GM18505 (cell line): ENCODE measurements around the gene ARSA.
"Not testable (repeated sequence)": the region's sequence is repeated elsewhere in the genome, so short reads cannot be mapped to it uniquely, and the experiment has no call there.

Experiments used
- ATAC-seq: cut with Tn5 transposase; IDR thresholded peaks from one replicate; pipeline ENCODE4 v1.9.1; 2021; ENCODE audit not compliant: unreplicated experiment
- POLR2A ChIP-seq: IDR thresholded peaks from 4 replicates; pipeline ENCODE4 v1.6.1; 2011; ENCODE audit warnings: borderline replicate concordance; ENCODE audit not compliant: insufficient read depth, insufficient read length; ENCODE audit errors: extremely low read depth

Gene ARSA

GRCh38 chr22:50670914-50671538 is 43.1 kb upstream of the ARSA start:
- no peak for ATAC-seq
- no peak for TF ChIP-seq POLR2A

DNA sequence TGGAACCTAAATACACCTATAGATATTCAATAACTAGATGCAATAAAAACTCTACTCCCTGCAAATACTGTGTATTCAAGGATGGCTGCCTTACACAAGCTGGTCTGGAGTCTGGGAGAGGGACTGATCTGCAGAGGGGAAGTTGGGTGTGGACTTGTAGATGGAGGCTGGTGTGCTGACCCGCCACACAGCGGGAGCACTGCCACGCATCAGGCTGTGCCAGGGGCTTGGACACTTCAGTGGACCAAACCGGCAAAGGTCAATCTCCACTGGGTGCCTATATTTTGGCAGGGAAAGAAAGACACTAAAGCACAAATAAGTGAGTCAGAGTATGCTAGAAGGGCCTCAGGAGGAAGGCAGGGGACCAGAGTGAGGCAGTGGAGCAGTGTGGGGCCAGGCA is 42.6 kb upstream of the ARSA start:
- no peak for TF ChIP-seq POLR2A
- ATAC-seq, result no peak

DNA sequence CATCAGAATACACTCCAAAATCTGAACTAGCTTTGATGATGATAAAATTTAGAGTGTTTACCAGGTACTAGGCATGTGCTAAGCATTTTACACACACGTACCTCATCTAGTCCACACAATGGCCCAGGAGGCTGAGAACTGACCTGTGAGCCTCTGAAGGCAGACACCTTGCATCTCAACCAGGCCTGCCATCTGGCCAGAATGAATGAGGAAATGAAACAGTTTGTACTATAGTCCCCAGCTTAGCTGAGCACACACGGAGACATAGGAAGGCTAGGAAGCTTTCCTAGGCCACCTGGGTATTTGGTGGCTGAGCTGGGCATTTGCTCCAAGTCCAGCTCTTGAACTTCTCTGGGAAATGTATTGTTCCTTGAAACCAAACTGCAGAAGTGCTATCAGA is 37.8 kb upstream of the ARSA start:
- no peak for TF ChIP-seq POLR2A
- no peak for ATAC-seq

GRCh38 chr22:50665212-50665611 is 37.3 kb upstream of the ARSA start:
- no peak for ATAC-seq
- TF ChIP-seq POLR2A, result no peak

GRCh38 chr22:50660306-50660705 is 32.4 kb upstream of the ARSA start:
- no peak for ATAC-seq
- TF ChIP-seq POLR2A, result no peak

- not testable (repeated sequence) for ATAC-seq
Observed at GRCh38 chr22:50659711-50660110, 31.8 kb upstream of the ARSA start.

DNA sequence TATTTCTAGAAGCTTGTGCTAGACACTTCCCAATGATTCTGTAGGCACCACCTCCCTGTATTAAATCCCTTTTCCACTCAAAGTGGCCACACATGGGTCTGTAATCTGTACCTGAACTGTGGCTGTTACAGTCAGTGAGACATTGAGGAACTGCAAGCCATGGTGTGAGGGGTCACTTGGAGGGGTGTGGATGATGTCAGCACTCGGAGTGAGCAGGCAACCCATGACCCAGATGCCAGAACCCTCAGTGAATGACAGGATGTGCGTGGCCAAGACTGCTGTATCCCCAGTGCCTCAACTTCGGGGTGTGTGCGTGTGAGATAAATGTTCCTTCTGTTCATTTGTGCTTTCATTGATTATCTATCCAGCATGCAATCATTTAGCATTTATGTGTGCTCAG is 30.0 kb upstream of the ARSA start:
- ATAC-seq, result no peak
- no peak for TF ChIP-seq POLR2A

GRCh38 chr22:50656122-50657070 is 28.4 kb upstream of the ARSA start:
- no peak for TF ChIP-seq POLR2A
- ATAC-seq, result no peak

DNA sequence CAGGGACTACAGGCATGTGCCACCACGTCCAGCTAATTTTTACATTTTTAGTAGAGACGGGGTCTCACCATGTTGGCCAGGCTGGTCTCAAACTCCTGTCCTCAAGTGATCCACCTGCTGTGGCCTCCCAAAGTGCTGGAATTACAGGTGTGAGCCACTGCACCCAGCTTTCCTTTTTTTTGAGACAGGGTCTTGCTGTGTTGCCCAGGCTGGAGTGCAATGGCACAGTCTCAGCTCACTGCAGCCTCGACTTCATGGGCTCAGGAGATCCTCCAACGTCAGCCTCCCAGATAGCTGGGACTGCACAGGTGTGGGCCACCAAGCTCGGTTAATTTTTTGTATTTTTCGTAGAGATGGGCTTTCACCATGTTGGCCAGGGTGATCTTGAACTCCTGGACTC is 26.7 kb upstream of the ARSA start:
- ATAC-seq, result not testable (repeated sequence)

DNA sequence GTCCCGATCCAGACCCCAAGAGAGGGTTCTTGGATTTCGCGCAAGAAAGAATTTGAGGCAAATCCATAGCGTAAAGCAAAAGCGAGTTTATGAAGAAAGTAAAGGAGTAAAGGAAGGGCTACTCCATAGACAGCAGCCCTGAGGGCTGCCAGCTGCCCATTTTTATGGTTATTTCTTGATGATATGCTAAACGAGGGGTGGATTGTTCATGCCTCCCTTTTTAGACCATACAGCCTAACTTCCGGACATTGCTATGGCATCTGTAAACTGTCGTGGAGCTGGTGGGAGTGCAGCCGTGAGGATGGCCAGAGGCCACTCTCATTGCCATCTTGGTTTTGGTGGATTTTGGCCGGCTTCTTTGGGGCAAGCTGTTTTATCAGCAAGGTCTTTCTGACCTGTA is 25.3 kb upstream of the ARSA start:
- no peak for ATAC-seq
- TF ChIP-seq POLR2A, result no peak

GRCh38 chr22:50643821-50644101 is 15.8 kb upstream of the ARSA start:
- ATAC-seq, result not testable (repeated sequence)

DNA sequence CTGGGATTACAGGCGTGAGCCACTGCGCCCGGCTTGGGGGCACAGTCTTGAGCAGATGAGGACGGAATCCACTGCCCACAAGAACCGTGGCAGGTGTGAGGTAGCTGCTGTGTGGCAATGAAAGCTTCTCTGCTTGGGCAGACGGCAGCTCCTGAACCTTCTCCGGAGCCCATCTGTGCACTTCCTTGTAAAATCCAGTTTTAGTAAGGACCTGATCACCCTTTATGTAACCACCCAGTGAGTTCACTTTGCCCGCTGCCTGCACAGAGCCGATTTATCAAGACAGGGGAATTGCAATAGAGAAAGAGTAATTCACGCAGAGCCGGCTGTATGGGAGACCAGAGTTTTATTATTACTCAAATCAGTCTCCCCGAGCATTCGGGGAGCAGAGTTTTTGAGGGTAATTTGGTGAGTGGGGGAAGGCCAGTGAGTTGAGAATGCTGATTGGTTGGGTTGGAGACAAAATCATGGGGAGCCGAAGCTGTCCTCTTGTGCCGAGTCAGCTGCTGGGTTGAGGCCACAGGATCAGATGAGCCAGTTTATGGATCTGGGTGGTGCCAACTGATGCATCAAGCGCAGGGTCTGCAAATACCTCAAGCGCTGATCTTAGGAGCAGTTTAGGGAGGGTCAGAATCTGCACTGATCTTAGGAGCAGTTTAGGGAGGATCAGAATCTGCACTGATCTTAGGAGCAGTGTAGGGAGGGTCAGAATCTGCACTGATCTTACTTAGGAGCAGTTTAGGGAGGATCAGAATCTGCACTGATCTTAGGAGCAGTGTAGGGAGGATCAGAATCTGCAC is 15.3 kb upstream of the ARSA start:
- not testable (repeated sequence) for ATAC-seq

GRCh38 chr22:50641696-50642607 is 14.0 kb upstream of the ARSA start:
- no peak for TF ChIP-seq POLR2A
- no peak for ATAC-seq
